BJ (cell line): ENCODE measurements around the gene SMAD5. TPM values are rescaled to one million over a fixed set of nuclear protein-coding genes. Genes with fewer than 3 reads are reported as not detected.

Experiments
- CTCF ChIA-PET: fragments of 350-600 bp; formaldehyde crosslinking; extraction: SDS; loops from one replicate; lab custom pipeline; 2021; ENCODE audit warnings: antibody characterized with exemption, inconsistent platforms; lab: Yijun Ruan, JAX
- POLR2A ChIA-PET: fragments of 300-600 bp; sonication (Branson Sonifier 250); formaldehyde crosslinking; extraction: SDS; loops from one replicate; lab custom pipeline; 2021; ENCODE audit warnings: antibody characterized with exemption; lab: Charles Lee
- DNase-seq: peaks from one replicate; pipeline ENCODE4 v3.0.0-alpha.2; 2011; ENCODE audit warnings: low read depth
- H3K27me3 ChIP-seq: 2 replicates; pipeline ENCODE4 v1.6.0; 2011; ENCODE audit warnings: low read length; ENCODE audit not compliant: control insufficient read depth, insufficient read depth
- H3K36me3 ChIP-seq: 2 replicates; pipeline ENCODE4 v1.5.1; 2011; ENCODE audit warnings: low read length; ENCODE audit not compliant: control insufficient read depth, insufficient read depth
- H3K4me3 ChIP-seq: 2 replicates; pipeline ENCODE4 v1.5.1; 2011; ENCODE audit warnings: low read depth, mild to moderate bottlenecking, control low read depth, low read length
- CTCF ChIP-seq: IDR thresholded peaks from 2 replicates; pipeline ENCODE4 v1.5.1; 2011; ENCODE audit warnings: low read depth, mild to moderate bottlenecking, control low read depth, inconsistent platforms, low read length, moderate library complexity; ENCODE audit not compliant: insufficient read depth
- polyA minus RNA-seq: library from RNA; depleted of rRNA, polyadenylated mRNA; stranded (reverse); fragments of >200 nt; gene quantifications from 2 replicates; pipeline ENCODE4 v1.2.3, GENCODE V29; 2011; rRNA and poly(A)+ RNA removed
- polyA plus RNA-seq: library from polyadenylated mRNA; depleted of rRNA; stranded (reverse); fragments of >200 nt; gene quantifications from 2 replicates; pipeline ENCODE4 v1.2.3, GENCODE V29; 2011; rRNA removed

Gene SMAD5
- polyA plus RNA-seq = 34.3 and 66.8 TPM in 2 replicates
- polyA minus RNA-seq = 59.2 and 105 TPM in 2 replicates

- DNase-seq = peak; percentile 71
- Histone ChIP-seq H3K27me3 (no peaks in the 10 kb centered on the region), H3K4me3 (peak within 1 kb of the TSS; percentile 94), H3K36me3 (no peaks in the 10 kb centered on the region)
- no peak for TF ChIP-seq CTCF
- POLR2A ChIA-PET = no interaction called here
- CTCF ChIA-PET = interaction anchor here (0.8 kb wide), 1 partner anchor 11 kb away, joined by 3 read pairs; no protein-coding TSS in a partner anchor
Measured at GRCh38 chr5:136132557-136133221, at the start of gene SMAD5. TSS of gene SMAD5 (plus strand) at chr5:136132845. CDS start at chr5:136153761, 20,916 bp downstream.

GRCh38 chr5:136084698-136085097 is 47.9 kb upstream of the SMAD5 start:
- Histone ChIP-seq H3K27me3 (no peaks in the 10 kb centered on the region; the same call in none of the 2 replicates), H3K36me3 (no peaks in the 10 kb centered on the region), H3K4me3 (no peak overlapping the region)
- no peak for DNase-seq
- ChIA-PET POLR2A (no interaction called here), CTCF (interaction anchor here (0.7 to 1.7 kb wide), 2 partner anchors 11 to 26 kb away, joined by 3 to 4 read pairs; no protein-coding TSS in a partner anchor)
- no peak for TF ChIP-seq CTCF

- CTCF ChIA-PET = interaction anchor here (0.7 to 1.9 kb wide), 4 partner anchors 48 to 201 kb away, joined by 3 to 4 read pairs (median 3); no protein-coding TSS in a partner anchor
- POLR2A ChIA-PET = interaction anchor here (0.6 kb wide), 2 partner anchors 118 to 124 kb away, joined by 3 to 5 read pairs; no protein-coding TSS in a partner anchor
- Histone ChIP-seq H3K4me3 (no peak overlapping the region), H3K27me3 (no peaks in the 10 kb centered on the region; the same call in none of the 2 replicates), H3K36me3 (no peaks in the 10 kb centered on the region)
- no peak for DNase-seq
- no peak for TF ChIP-seq CTCF
Measured at GRCh38 chr5:136086783-136087566, 45.7 kb upstream of the SMAD5 start.

GRCh38 chr5:136087961-136088871 is 44.4 kb upstream of the SMAD5 start:
- Histone ChIP-seq H3K36me3 (no peaks in the 10 kb centered on the region), H3K4me3 (no peak overlapping the region), H3K27me3 (no peaks in the 10 kb centered on the region; the same call in none of the 2 replicates)
- CTCF ChIA-PET = interaction anchor here (1.3 kb wide), 1 partner anchor 124 kb away, joined by 3 read pairs; no protein-coding TSS in a partner anchor
- no peak for TF ChIP-seq CTCF
- POLR2A ChIA-PET = no interaction called here
- no peak for DNase-seq
